Breast epithelium (tissue), 3 donors: Measurements from ENCODE around the gene HAO1.

Experiments
- CTCF ChIP-seq, 3 donors: fragments of 450-650 bp; IDR thresholded peaks; one replicate each; pipeline ENCODE4 v1.5.1; 2016 to 2017; ENCODE audit warnings: antibody characterized with exemption in 3 of 3, mild to moderate bottlenecking in 3 of 3, moderate library complexity in 3 of 3
- POLR2A ChIP-seq: fragments of 450-650 bp; IDR thresholded peaks from one replicate; pipeline ENCODE4 v1.6.1; 2016; ENCODE audit warnings: antibody characterized with exemption, mild to moderate bottlenecking, moderate library complexity
- POLR2AphosphoS5 ChIP-seq, 3 donors: sonication (generic); formaldehyde crosslinking; IDR thresholded peaks; one replicate each; pipeline ENCODE4 v1.6.1; 2017; ENCODE audit warnings: antibody characterized with exemption in 3 of 3

- TF ChIP-seq CTCF (IDR thresholded peaks at IDR 0.05) (no peak), POLR2A (no peak), POLR2AphosphoS5 (IDR thresholded peaks at IDR 0.05) (no peak)
These were observed 13.9 kb downstream of the HAO1 start for GRCh38 chr20:7926323-7926722.
